Mucosa of descending colon (tissue), 3 donors: Measurements from ENCODE around the gene PLXND1. TPM values are rescaled to one million over a fixed set of nuclear protein-coding genes. Genes with fewer than 3 reads are reported as not detected.

Source experiments
- ATAC-seq: fragments of 200-7000 bp; cut with Tn5 transposase; one replicate; pipeline ENCODE4 v1.9.1; 2020; ENCODE audit warnings: mild to moderate bottlenecking, moderate library complexity
- DNase-seq, 3 donors: peaks; one replicate each; pipeline ENCODE4 v3.0.0-alpha.2; 2020
- H3K36me3 ChIP-seq: fragments of 200-600 bp; one replicate; pipeline ENCODE4 v1.8.0; 2021; ENCODE audit warnings: low read depth, mild to moderate bottlenecking
- H3K4me1 ChIP-seq: fragments of 200-600 bp; one replicate; pipeline ENCODE4 v1.8.0; 2021; ENCODE audit warnings: low read depth, mild to moderate bottlenecking
- H3K4me3 ChIP-seq: fragments of 200-600 bp; one replicate; pipeline ENCODE4 v1.8.0; 2021; ENCODE audit warnings: mild to moderate bottlenecking
- H3K9me3 ChIP-seq: fragments of 200-600 bp; one replicate; pipeline ENCODE4 v1.8.0; 2021; ENCODE audit warnings: mild to moderate bottlenecking
- CTCF ChIP-seq: fragments of 200-600 bp; IDR thresholded peaks from one replicate; pipeline ENCODE4 v1.8.0; 2022; ENCODE audit warnings: antibody characterized with exemption, mild to moderate bottlenecking
- intact Hi-C, 2 donors: fragments of 100-400 bp; cut with DNase I in 1 of 2; cut with micrococcal nuclease in 1 of 2; formaldehyde crosslinking; loops; one replicate each; pipeline versions ENCODE4 v1.11.0 to v1.11.1; 2022; cut with DNase I, micrococcal nuclease
- total RNA-seq, 3 donors: library from RNA; stranded (reverse); fragmentation: NEBNext Ultra II Directional in 2 of 3; extraction: Animal tissue kit (Norgen Biotek cat#: 25700) in 2 of 3; gene quantifications; one replicate each; pipeline versions ENCODE4 v1.2.1 to v1.2.4, GENCODE V29; 2021 to 2023
- donor health status: DM: no; HTN: no; CAD: no; lungs with moderate emphysema.
- donor health status: DM: no; HTN: no; CAD: no.
- donor health status: DM: no; HTN: yes; CAD: no.

PLXND1 gene
- total RNA-seq, 3 donors from 2014 or later, result 26.8 to 57.1 (median 48.1) TPM

- Histone ChIP-seq H3K36me3 (no peaks in the 10 kb centered on the region), H3K4me1 (peaks cover 7% of the 10 kb centered on the region), H3K9me3 (no peaks in the 10 kb centered on the region), H3K4me3 (no peak overlapping the region)
- ATAC-seq, result no peak
- intact Hi-C loops, result no loop called here
- no peak for TF ChIP-seq CTCF
- no peak for DNase-seq
Observed at GRCh38 chr3:129603991-129604749, 2.3 kb downstream of the PLXND1 start.

GRCh38 chr3:129603561-129603942 is 2.9 kb downstream of the PLXND1 start:
- Histone ChIP-seq H3K9me3 (no peaks in the 10 kb centered on the region), H3K4me3 (no peak overlapping the region), H3K36me3 (no peaks in the 10 kb centered on the region), H3K4me1 (peaks cover 7% of the 10 kb centered on the region)
- intact Hi-C loops, result no loop called here
- DNase-seq (no peak), ATAC-seq (no peak)
- TF ChIP-seq CTCF, result no peak

- DNase-seq, result peak in 1 of 3 donors; percentile 59
- intact Hi-C loops, result no loop called here
- Histone ChIP-seq H3K36me3 (no peaks in the 10 kb centered on the region), H3K4me3 (no peak overlapping the region), H3K9me3 (no peaks in the 10 kb centered on the region), H3K4me1 (peaks cover 8% of the 10 kb centered on the region)
- peak; percentile 7 for ATAC-seq
- no peak for TF ChIP-seq CTCF
Observed at GRCh38 chr3:129602730-129603560, 3.5 kb downstream of the PLXND1 start.

- DNase-seq, result no peak
- no peak for ATAC-seq
- Histone ChIP-seq H3K4me1 (peaks cover 10% of the 10 kb centered on the region), H3K36me3 (no peaks in the 10 kb centered on the region), H3K4me3 (no peak overlapping the region), H3K9me3 (no peaks in the 10 kb centered on the region)
- intact Hi-C loops, result no loop called here
- TF ChIP-seq CTCF, result no peak
Observed at GRCh38 chr3:129602309-129602708, 4.2 kb downstream of the PLXND1 start.

GRCh38 chr3:129601713-129602112 is 4.8 kb downstream of the PLXND1 start:
- ATAC-seq, result no peak
- no peak for TF ChIP-seq CTCF
- intact Hi-C loops, result no loop called here
- peaks cover 10% of the 10 kb centered on the region for H3K4me1 ChIP-seq
- H3K4me3 ChIP-seq, result no peak overlapping the region
- no peaks in the 10 kb centered on the region for H3K36me3 ChIP-seq
- no peaks in the 10 kb centered on the region for H3K9me3 ChIP-seq
- no peak for DNase-seq
